Measurements from ENCODE around the gene TMEM132A. TPM values are rescaled to one million over a fixed set of nuclear protein-coding genes. Genes with fewer than 3 reads are reported as not detected.

TMEM132A gene
- total and polyA plus RNA-seq, 10 donors: 5.6 to 15.6 (median 10.5) TPM

GRCh38 chr11:60913793-60914632, 10.2 kb upstream of the TMEM132A start, which contains the start of gene TMEM109:
TMEM109 (plus strand) TSS chr11:60914158; CDS start chr11:60919694, 5,536 bp downstream.
- no peaks in the 10 kb centered on the region for H3K27me3 ChIP-seq (replicated peaks in 1 of 7)
- H3K9me3 ChIP-seq: no peaks in the 10 kb centered on the region
- TF ChIP-seq POLR2AphosphoS5 (IDR thresholded peaks at IDR 0.05) (peak; percentile 83 to 93 (median 84)), POLR2A (IDR thresholded peaks at IDR 0.05) (peak in 1 of 3 donors; percentile 48), CTCF (IDR thresholded peaks at IDR 0.05 in 8 of 11, conservative IDR thresholded peaks at IDR 0.05 in 3 of 11) (peak in 5 of 11 experiments; percentile 6 to 27 (median 20))
- DNase-seq: peak; percentile 96
- WGBS, 5 donors: 0 to 1% (median 0%) methylated on average over 37 to 70 of the region's 70 CpGs
- H3K36me3 ChIP-seq: no peaks in the 10 kb centered on the region
- H3K4me1 ChIP-seq: peaks cover 40 to 97% (median 78%) of the 10 kb centered on the region in 6 donors
- intact Hi-C loops (cut with DNase I; ENCODE audit: low total_unique reads): no loop called here
- H3K27ac ChIP-seq: peak within 1 kb of the TSS; percentile 91 to 97 (median 96)
- H3K4me3 ChIP-seq: peak within 1 kb of the TSS; percentile 75 to 98 (median 87)

GRCh38 chr11:60914633-60915247, 9.5 kb upstream of the TMEM132A start:
- no peak for DNase-seq
- intact Hi-C loops (cut with DNase I; ENCODE audit: low total_unique reads): no loop called here

DNA sequence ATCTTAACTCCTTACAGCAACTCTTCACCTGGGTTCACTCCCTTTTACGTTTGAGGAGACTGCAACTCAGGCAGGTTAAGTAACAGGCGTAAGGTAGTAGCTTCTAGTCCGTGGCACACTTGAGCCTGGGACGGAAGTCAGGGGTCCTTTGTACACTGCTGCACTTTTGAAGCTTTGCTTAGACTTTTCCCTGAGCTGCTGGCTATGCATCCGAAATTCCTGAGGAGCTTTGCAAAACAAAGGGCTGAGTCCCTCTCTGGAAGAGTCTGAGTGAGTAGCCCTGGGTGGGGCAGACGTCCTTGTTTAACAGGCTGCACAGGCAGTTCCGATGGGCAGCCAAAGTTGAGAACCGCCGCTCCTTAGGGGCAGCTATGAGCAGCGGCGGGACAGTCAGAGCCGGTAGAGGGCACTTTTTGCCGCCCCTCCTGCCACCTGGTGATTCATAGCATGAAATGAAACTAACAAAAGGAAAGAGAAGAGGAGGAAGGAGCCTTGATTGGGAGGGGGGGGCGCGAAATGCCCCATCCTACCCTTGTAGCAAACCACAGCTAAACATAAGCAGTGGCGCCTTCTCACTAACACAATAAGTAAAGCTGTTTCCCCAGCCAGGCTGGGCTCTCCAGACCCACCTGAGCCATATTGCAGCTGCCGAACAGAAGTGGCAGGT, 8.9 kb upstream of the TMEM132A start:
- Histone ChIP-seq H3K27me3 (replicated peaks in 1 of 7) (no peaks in the 10 kb centered on the region), H3K27ac (peak overlapping the region; percentile 91 to 97 (median 96)), H3K36me3 (peaks cover under 1 to 10% (median 8%) of the 10 kb centered on the region in 6 donors), H3K9me3 (no peaks in the 10 kb centered on the region), H3K4me1 (peaks cover 50 to 97% (median 83%) of the 10 kb centered on the region in 6 donors), H3K4me3 (peak overlapping the region; percentile 75 to 98 (median 87))
- peak in 8 of 11 experiments; percentile 25 to 60 (median 45) for TF ChIP-seq CTCF (IDR thresholded peaks at IDR 0.05 in 8 of 11, conservative IDR thresholded peaks at IDR 0.05 in 3 of 11)
- TF ChIP-seq POLR2AphosphoS5 (IDR thresholded peaks at IDR 0.05): peak; percentile 43 to 69 (median 57)
- no peak for TF ChIP-seq POLR2A (IDR thresholded peaks at IDR 0.05)
- DNase-seq: peak; percentile 93
- WGBS, 5 donors: 2 to 3% (median 3%) methylated on average over 16 to 17 of the region's 17 CpGs
- intact Hi-C loops (cut with DNase I; ENCODE audit: low total_unique reads): no loop called here

More at GRCh38 chr11:60914633-60915247, 9.5 kb upstream of the TMEM132A start:
- 1 to 2% (median 1%) methylated on average over 18 to 31 of the region's 31 CpGs for WGBS, 5 donors
- Histone ChIP-seq H3K4me1 (peaks cover 47 to 98% (median 84%) of the 10 kb centered on the region in 6 donors), H3K27me3 (replicated peaks in 1 of 7) (no peaks in the 10 kb centered on the region), H3K9me3 (no peaks in the 10 kb centered on the region), H3K27ac (peak overlapping the region; percentile 91 to 97 (median 96)), H3K36me3 (peaks cover 0 to 4% (median 2%) of the 10 kb centered on the region in 6 donors), H3K4me3 (peak overlapping the region; percentile 75 to 98 (median 87))
- TF ChIP-seq CTCF (IDR thresholded peaks at IDR 0.05 in 8 of 11, conservative IDR thresholded peaks at IDR 0.05 in 3 of 11): no peak
- no peak for TF ChIP-seq POLR2A (IDR thresholded peaks at IDR 0.05)
- TF ChIP-seq POLR2AphosphoS5 (IDR thresholded peaks at IDR 0.05): no peak

Data from spleen (tissue), 11 donors.